ENCODE measurements around the gene GSTK1. TPM values are rescaled to one million over a fixed set of nuclear protein-coding genes. Genes with fewer than 3 reads are reported as not detected.

GSTK1 gene
- total RNA-seq, 5 donors from 2014 or later (not counting 1 experiment from before 2014, with no cell fraction given) = 347 to 524 (median 406) TPM

DNA sequence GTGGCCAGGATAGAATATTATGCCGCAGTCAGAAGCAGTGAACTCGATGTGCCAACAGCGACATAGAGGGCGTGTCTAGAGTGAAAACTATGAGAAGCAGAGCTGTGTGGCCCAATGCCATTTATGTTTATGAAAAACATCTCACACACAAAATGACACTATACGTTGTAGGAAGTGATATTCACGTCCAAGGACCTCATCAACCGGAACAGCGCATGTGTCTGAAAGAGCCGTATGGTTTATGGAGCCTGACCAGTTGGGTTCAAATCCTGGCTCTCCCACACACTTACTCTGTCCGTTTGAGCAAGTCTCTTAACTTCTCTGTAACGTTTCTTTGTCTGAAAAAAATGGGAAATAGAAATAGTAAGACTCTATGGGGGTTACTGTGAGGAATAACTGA is 20.9 kb upstream of the GSTK1 start:
- no peaks in the 10 kb centered on the region for H3K36me3 ChIP-seq (ENCODE audit: control insufficient read depth in 2 of 2, extremely low read depth in 1 of 2, insufficient read depth in 1 of 2, low read length in 1 of 2)
- H3K4me3 ChIP-seq (ENCODE audit: control insufficient read depth in 1 of 2, extremely low read depth in 1 of 2, low read length in 1 of 2) = no peak overlapping the region
- Mint-ChIP-seq H3K27ac (no peak overlapping the region), H3K4me3 (no peak overlapping the region), H3K27me3 (peaks cover 0 to 1% of the 10 kb centered on the region in 2 donors), H3K9me3 (peaks cover 0 to 5% (median 2%) of the 10 kb centered on the region in 3 donors), H3K36me3 (peaks cover 1% of the 10 kb centered on the region), H3K4me1 (peaks cover 49 to 56% (median 51%) of the 10 kb centered on the region in 3 donors)
- H3K9me3 ChIP-seq = no peaks in the 10 kb centered on the region
- DNase-seq = no peak
- peaks cover 0 to 6% of the 10 kb centered on the region in 2 experiments for H3K27me3 ChIP-seq (replicated peaks in 1 of 2; ENCODE audit: control insufficient read depth in 2 of 2, extremely low read depth in 1 of 2, insufficient read depth in 2 of 2, low read length in 1 of 2)
- ChIA-PET CTCF (interaction anchor here in 1 of 2 donors (0.6 to 3.8 kb wide), 5 partner anchors 13 to 248 kb away, joined by 3 to 35 read pairs (median 3); no protein-coding TSS in a partner anchor), POLR2A (no interaction called here)
- ATAC-seq (replicated peaks in 1 of 4) = no peak
- no peak overlapping the region for H3K27ac ChIP-seq (ENCODE audit: low read length)
- WGBS (ENCODE audit: insufficient coverage) = 100% methylated on average over 3 of the region's 11 CpGs
- H3K4me1 ChIP-seq (ENCODE audit: control insufficient read depth in 1 of 2, extremely low read depth in 1 of 2, insufficient read depth in 2 of 2, low read length in 2 of 2) = peaks cover 20 to 23% of the 10 kb centered on the region in 2 experiments

GRCh38 chr7:143243111-143243510 is 20.1 kb upstream of the GSTK1 start:
- no peaks in the 10 kb centered on the region for H3K36me3 ChIP-seq (ENCODE audit: control insufficient read depth in 2 of 2, extremely low read depth in 1 of 2, insufficient read depth in 1 of 2, low read length in 1 of 2)
- no peaks in the 10 kb centered on the region for H3K27me3 Mint-ChIP-seq
- no peak overlapping the region for H3K4me3 ChIP-seq (ENCODE audit: control insufficient read depth in 1 of 2, extremely low read depth in 1 of 2, low read length in 1 of 2)
- H3K4me3 Mint-ChIP-seq = no peak overlapping the region
- ChIA-PET POLR2A (interaction anchor here in 1 of 2 donors (0.6 kb wide), 2 partner anchors 55 to 298 kb away, joined by 3 to 4 read pairs; no protein-coding TSS in a partner anchor), CTCF (interaction anchor here (0.6 to 3.0 kb wide), 15 partner anchors 10 to 264 kb away, joined by 3 to 11 read pairs (median 3); no protein-coding TSS in a partner anchor)
- no peaks in the 10 kb centered on the region for H3K27me3 ChIP-seq (replicated peaks in 1 of 2; ENCODE audit: control insufficient read depth in 2 of 2, extremely low read depth in 1 of 2, insufficient read depth in 2 of 2, low read length in 1 of 2)
- WGBS (ENCODE audit: insufficient coverage) = 96% methylated on average over 4 of the region's 7 CpGs
- no peak for ATAC-seq (replicated peaks in 1 of 4)
- H3K9me3 Mint-ChIP-seq = peaks cover 0 to 5% (median 1%) of the 10 kb centered on the region in 3 donors
- peaks cover 55 to 63% (median 57%) of the 10 kb centered on the region in 3 donors for H3K4me1 Mint-ChIP-seq
- H3K27ac Mint-ChIP-seq = peak overlapping the region in 1 of 2 donors; percentile 83
- no peaks in the 10 kb centered on the region for H3K9me3 ChIP-seq
- no peak for DNase-seq
- H3K36me3 Mint-ChIP-seq = peaks cover under 1% of the 10 kb centered on the region
- peaks cover 20 to 27% of the 10 kb centered on the region in 2 experiments for H3K4me1 ChIP-seq (ENCODE audit: control insufficient read depth in 1 of 2, extremely low read depth in 1 of 2, insufficient read depth in 2 of 2, low read length in 2 of 2)
- H3K27ac ChIP-seq (ENCODE audit: low read length) = no peak overlapping the region

- CTCF ChIA-PET = interaction anchor here (0.6 to 3.0 kb wide), 15 partner anchors 9 to 263 kb away, joined by 3 to 11 read pairs (median 4); no protein-coding TSS in a partner anchor
- no peak for ATAC-seq (replicated peaks in 1 of 4)
- no peaks in the 10 kb centered on the region for H3K9me3 ChIP-seq
- Mint-ChIP-seq H3K9me3 (peaks cover 0 to 5% (median 4%) of the 10 kb centered on the region in 3 donors), H3K27me3 (no peaks in the 10 kb centered on the region), H3K4me1 (peaks cover 58 to 68% (median 61%) of the 10 kb centered on the region in 3 donors), H3K27ac (peak overlapping the region; percentile 50 to 83), H3K4me3 (no peak overlapping the region), H3K36me3 (peaks cover 3% of the 10 kb centered on the region)
- H3K4me3 ChIP-seq (ENCODE audit: control insufficient read depth in 1 of 2, extremely low read depth in 1 of 2, low read length in 1 of 2) = no peak overlapping the region
- H3K27me3 ChIP-seq (replicated peaks in 1 of 2; ENCODE audit: control insufficient read depth in 2 of 2, extremely low read depth in 1 of 2, insufficient read depth in 2 of 2, low read length in 1 of 2) = no peaks in the 10 kb centered on the region
- H3K36me3 ChIP-seq (ENCODE audit: control insufficient read depth in 2 of 2, extremely low read depth in 1 of 2, insufficient read depth in 1 of 2, low read length in 1 of 2) = no peaks in the 10 kb centered on the region
- POLR2A ChIA-PET = interaction anchor here in 1 of 2 donors (0.6 kb wide), 1 partner anchor 298 kb away, joined by 4 read pairs; no protein-coding TSS in a partner anchor
- no peak for DNase-seq
- H3K27ac ChIP-seq (ENCODE audit: low read length) = no peak overlapping the region
- WGBS (ENCODE audit: insufficient coverage) = no CpG with 5 or more reads among the region's 3 CpGs
- H3K4me1 ChIP-seq (ENCODE audit: control insufficient read depth in 1 of 2, extremely low read depth in 1 of 2, insufficient read depth in 2 of 2, low read length in 2 of 2) = peaks cover 20 to 27% of the 10 kb centered on the region in 2 experiments
Observed at GRCh38 chr7:143243614-143244013, 19.6 kb upstream of the GSTK1 start.

GRCh38 chr7:143244321-143244720 is 18.9 kb upstream of the GSTK1 start:
- Mint-ChIP-seq H3K9me3 (peaks cover 0 to 10% (median 5%) of the 10 kb centered on the region in 3 donors), H3K4me1 (peaks cover 66 to 75% (median 68%) of the 10 kb centered on the region in 3 donors), H3K27ac (peak overlapping the region in 1 of 2 donors; percentile 73), H3K27me3 (no peaks in the 10 kb centered on the region), H3K4me3 (no peak overlapping the region), H3K36me3 (peaks cover 10% of the 10 kb centered on the region)
- Histone ChIP-seq H3K4me1 (ENCODE audit: control insufficient read depth in 1 of 2, extremely low read depth in 1 of 2, insufficient read depth in 2 of 2, low read length in 2 of 2) (peaks cover 26 to 27% of the 10 kb centered on the region in 2 experiments), H3K27ac (ENCODE audit: low read length) (no peak overlapping the region), H3K9me3 (no peaks in the 10 kb centered on the region), H3K27me3 (replicated peaks in 1 of 2; ENCODE audit: control insufficient read depth in 2 of 2, extremely low read depth in 1 of 2, insufficient read depth in 2 of 2, low read length in 1 of 2) (no peaks in the 10 kb centered on the region), H3K36me3 (ENCODE audit: control insufficient read depth in 2 of 2, extremely low read depth in 1 of 2, insufficient read depth in 1 of 2, low read length in 1 of 2) (no peaks in the 10 kb centered on the region), H3K4me3 (ENCODE audit: control insufficient read depth in 1 of 2, extremely low read depth in 1 of 2, low read length in 1 of 2) (no peak overlapping the region)
- WGBS (ENCODE audit: insufficient coverage) = no CpG with 5 or more reads among the region's 1 CpG
- ChIA-PET CTCF (interaction anchor here (0.6 to 3.0 kb wide), 9 partner anchors 9 to 173 kb away, joined by 3 to 11 read pairs (median 3); no protein-coding TSS in a partner anchor), POLR2A (no interaction called here)
- DNase-seq (no peak), ATAC-seq (replicated peaks in 1 of 4) (no peak)

DNA sequence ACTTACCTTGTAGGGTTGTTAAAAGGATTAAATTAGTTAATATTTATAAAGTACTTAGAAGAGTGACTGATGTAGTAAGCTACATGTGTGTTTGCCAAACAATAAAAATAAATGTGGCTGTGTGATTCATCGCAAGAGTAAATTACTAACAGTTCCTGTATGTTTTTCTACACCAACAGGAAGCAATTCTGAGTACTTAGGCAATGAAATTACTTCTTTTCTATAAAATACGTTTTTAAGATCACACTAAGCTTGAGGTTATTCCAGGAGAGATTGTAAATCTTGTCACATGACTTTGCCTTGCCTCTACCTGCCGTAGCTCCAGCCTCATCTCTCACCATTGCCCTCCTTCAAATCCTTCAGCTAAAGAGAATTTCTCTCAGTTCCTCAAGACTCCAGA is 18.1 kb upstream of the GSTK1 start:
- H3K27ac ChIP-seq (ENCODE audit: low read length) = peak overlapping the region; percentile 42
- H3K27me3 ChIP-seq (replicated peaks in 1 of 2; ENCODE audit: control insufficient read depth in 2 of 2, extremely low read depth in 1 of 2, insufficient read depth in 2 of 2, low read length in 1 of 2) = no peaks in the 10 kb centered on the region
- ATAC-seq (replicated peaks in 1 of 4) (peak in 3 of 4 experiments; percentile 65 to 69 (median 67)), DNase-seq (no peak)
- Mint-ChIP-seq H3K9me3 (peaks cover 0 to 10% (median 5%) of the 10 kb centered on the region in 3 donors), H3K4me1 (peaks cover 72 to 83% (median 76%) of the 10 kb centered on the region in 3 donors), H3K36me3 (peaks cover 15% of the 10 kb centered on the region), H3K27ac (peak overlapping the region; percentile 77 to 86), H3K4me3 (peak overlapping the region in 2 of 3 donors; percentile 9 to 62), H3K27me3 (no peaks in the 10 kb centered on the region)
- no CpG with 5 or more reads among the region's 3 CpGs for WGBS (ENCODE audit: insufficient coverage)
- no peaks in the 10 kb centered on the region for H3K36me3 ChIP-seq (ENCODE audit: control insufficient read depth in 2 of 2, extremely low read depth in 1 of 2, insufficient read depth in 1 of 2, low read length in 1 of 2)
- H3K4me1 ChIP-seq (ENCODE audit: control insufficient read depth in 1 of 2, extremely low read depth in 1 of 2, insufficient read depth in 2 of 2, low read length in 2 of 2) = peaks cover 31 to 33% of the 10 kb centered on the region in 2 experiments
- CTCF ChIA-PET = interaction anchor here (0.5 to 3.0 kb wide), 10 partner anchors 11 to 172 kb away, joined by 3 to 11 read pairs (median 4); partner anchors contain the start of gene GSTK1 (in 1 of the 2)
- H3K4me3 ChIP-seq (ENCODE audit: control insufficient read depth in 1 of 2, extremely low read depth in 1 of 2, low read length in 1 of 2) = no peak overlapping the region
- POLR2A ChIA-PET = no interaction called here
- no peaks in the 10 kb centered on the region for H3K9me3 ChIP-seq

- H3K36me3 Mint-ChIP-seq = peaks cover 16% of the 10 kb centered on the region
- POLR2A ChIA-PET = interaction anchor here in 1 of 2 donors (0.7 kb wide), 1 partner anchor 876 kb away, joined by 14 read pairs; no protein-coding TSS in a partner anchor
- peaks cover 40 to 48% of the 10 kb centered on the region in 2 experiments for H3K4me1 ChIP-seq (ENCODE audit: control insufficient read depth in 1 of 2, extremely low read depth in 1 of 2, insufficient read depth in 2 of 2, low read length in 2 of 2)
- no peaks in the 10 kb centered on the region for H3K9me3 ChIP-seq
- H3K27me3 Mint-ChIP-seq = no peaks in the 10 kb centered on the region
- H3K4me3 ChIP-seq (ENCODE audit: control insufficient read depth in 1 of 2, extremely low read depth in 1 of 2, low read length in 1 of 2) = no peak overlapping the region
- H3K9me3 Mint-ChIP-seq = peaks cover 0 to 15% (median 9%) of the 10 kb centered on the region in 3 donors
- H3K4me3 Mint-ChIP-seq = peak overlapping the region in 1 of 3 donors; percentile 62
- no peaks in the 10 kb centered on the region for H3K36me3 ChIP-seq (ENCODE audit: control insufficient read depth in 2 of 2, extremely low read depth in 1 of 2, insufficient read depth in 1 of 2, low read length in 1 of 2)
- CTCF ChIA-PET = interaction anchor here (0.6 to 2.1 kb wide), 3 partner anchors 41 to 135 kb away, joined by 4 to 9 read pairs (median 7); partner anchors contain the start of gene CASP2 (in 1 of the 2)
- H3K4me1 Mint-ChIP-seq = peaks cover 86 to 88% (median 88%) of the 10 kb centered on the region in 3 donors
- no peak for DNase-seq
- H3K27me3 ChIP-seq (replicated peaks in 1 of 2; ENCODE audit: control insufficient read depth in 2 of 2, extremely low read depth in 1 of 2, insufficient read depth in 2 of 2, low read length in 1 of 2) = no peaks in the 10 kb centered on the region
- H3K27ac Mint-ChIP-seq = peak overlapping the region; percentile 71 to 81
- WGBS (ENCODE audit: insufficient coverage) = no CpG with 5 or more reads among the region's 1 CpG
- H3K27ac ChIP-seq (ENCODE audit: low read length) = no peak overlapping the region
- no peak for ATAC-seq (replicated peaks in 1 of 4)
Observed at GRCh38 chr7:143247372-143247771, 15.9 kb upstream of the GSTK1 start.

Measured in T-cell (primary cell).